BE2C (cell line): ENCODE measurements around the gene ZDHHC19.

Experiments
- DNase-seq: peaks from one replicate; pipeline ENCODE4 v3.0.0-alpha.2; 2020
- H3K27me3 ChIP-seq: fragments of 250-450 bp; sonication (Bioruptor Pico); 2 replicates; pipeline ENCODE4 v1.5.1; 2020; ENCODE audit warnings: mild to moderate bottlenecking
- H3K36me3 ChIP-seq: fragments of 250-450 bp; sonication (Bioruptor Pico); 2 replicates; pipeline ENCODE4 v1.5.1; 2020; ENCODE audit warnings: mild to moderate bottlenecking
- H3K4me1 ChIP-seq: fragments of 250-450 bp; sonication (Bioruptor Pico); 2 replicates; pipeline ENCODE4 v1.5.1; 2020
- H3K4me3 ChIP-seq: 2 replicates; pipeline ENCODE4 v1.5.1; 2011; ENCODE audit warnings: low read depth, low read length
- H3K9me3 ChIP-seq: fragments of 250-450 bp; sonication (Bioruptor Pico); 2 replicates; pipeline ENCODE4 v1.5.1; 2020
- CTCF ChIP-seq: IDR thresholded peaks from 2 replicates; pipeline ENCODE4 v1.5.1; 2012; ENCODE audit warnings: mild to moderate bottlenecking, low read depth, low read length

ZDHHC19 gene

GRCh38 chr3:196197524-196197923 is 13.7 kb downstream of the ZDHHC19 start:
- Histone ChIP-seq H3K4me1 (peaks cover 2% of the 10 kb centered on the region), H3K4me3 (no peak overlapping the region), H3K9me3 (no peaks in the 10 kb centered on the region), H3K27me3 (no peaks in the 10 kb centered on the region), H3K36me3 (no peaks in the 10 kb centered on the region)
- no peak for TF ChIP-seq CTCF
- DNase-seq = no peak

DNA sequence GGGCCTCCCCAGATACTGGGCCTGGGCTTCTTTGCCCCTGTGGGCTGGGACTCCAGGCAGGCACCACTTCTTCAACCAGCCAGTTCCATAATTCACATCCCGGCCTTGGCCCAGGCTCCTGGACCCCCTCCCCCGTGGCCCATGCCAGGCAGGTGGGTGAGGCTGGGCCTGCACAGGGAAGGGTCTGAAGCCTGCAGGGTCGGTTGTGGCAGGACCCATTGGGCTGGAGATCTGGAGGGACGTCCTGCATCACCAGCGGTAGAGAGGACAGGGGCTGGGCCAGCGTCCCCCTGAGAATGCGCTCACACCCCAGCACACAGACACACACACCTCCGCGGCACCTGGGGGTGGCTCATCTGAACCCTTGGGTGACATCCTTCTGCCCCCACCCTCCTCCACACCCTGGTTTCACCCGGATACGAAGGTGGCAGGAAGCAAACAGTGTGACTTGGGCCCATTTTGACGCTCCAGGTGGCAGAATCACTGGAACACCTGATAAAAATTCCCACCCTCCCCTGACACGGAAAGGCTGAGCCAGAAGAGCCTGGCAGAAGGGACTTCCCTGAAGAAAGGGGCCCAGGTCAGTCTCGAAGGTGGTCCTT is 15.4 kb downstream of the ZDHHC19 start:
- DNase-seq = no peak
- no peak for TF ChIP-seq CTCF

DNA sequence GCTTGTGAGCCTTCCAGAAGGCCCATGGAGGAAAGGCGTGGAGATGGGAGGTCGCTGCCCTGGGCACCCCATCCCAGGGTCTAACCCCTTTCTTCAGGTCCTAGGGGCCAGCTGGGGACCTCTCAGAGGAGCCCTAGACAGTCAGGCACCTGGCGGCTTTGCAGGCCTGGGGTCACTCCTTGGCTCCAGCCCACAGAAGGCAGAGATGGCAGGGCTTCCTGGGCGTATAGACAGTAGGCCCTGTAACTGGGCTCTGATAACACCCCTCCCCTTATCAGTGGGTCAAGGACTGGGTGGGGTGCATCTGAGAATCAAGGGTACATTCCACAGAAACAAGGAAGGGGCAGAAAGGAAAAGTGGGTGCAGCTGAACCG is 16.7 kb downstream of the ZDHHC19 start:
- Histone ChIP-seq H3K4me3 (no peak overlapping the region), H3K9me3 (no peaks in the 10 kb centered on the region), H3K36me3 (no peaks in the 10 kb centered on the region), H3K4me1 (peaks cover 2% of the 10 kb centered on the region), H3K27me3 (no peaks in the 10 kb centered on the region)
- no peak for TF ChIP-seq CTCF
- DNase-seq = no peak

More for the DNA sequence above, 15.4 kb downstream of the ZDHHC19 start:
- H3K4me3 ChIP-seq = no peak overlapping the region
- H3K9me3 ChIP-seq = no peaks in the 10 kb centered on the region
- H3K27me3 ChIP-seq = no peaks in the 10 kb centered on the region
- H3K4me1 ChIP-seq = peaks cover 2% of the 10 kb centered on the region
- no peaks in the 10 kb centered on the region for H3K36me3 ChIP-seq

DNA sequence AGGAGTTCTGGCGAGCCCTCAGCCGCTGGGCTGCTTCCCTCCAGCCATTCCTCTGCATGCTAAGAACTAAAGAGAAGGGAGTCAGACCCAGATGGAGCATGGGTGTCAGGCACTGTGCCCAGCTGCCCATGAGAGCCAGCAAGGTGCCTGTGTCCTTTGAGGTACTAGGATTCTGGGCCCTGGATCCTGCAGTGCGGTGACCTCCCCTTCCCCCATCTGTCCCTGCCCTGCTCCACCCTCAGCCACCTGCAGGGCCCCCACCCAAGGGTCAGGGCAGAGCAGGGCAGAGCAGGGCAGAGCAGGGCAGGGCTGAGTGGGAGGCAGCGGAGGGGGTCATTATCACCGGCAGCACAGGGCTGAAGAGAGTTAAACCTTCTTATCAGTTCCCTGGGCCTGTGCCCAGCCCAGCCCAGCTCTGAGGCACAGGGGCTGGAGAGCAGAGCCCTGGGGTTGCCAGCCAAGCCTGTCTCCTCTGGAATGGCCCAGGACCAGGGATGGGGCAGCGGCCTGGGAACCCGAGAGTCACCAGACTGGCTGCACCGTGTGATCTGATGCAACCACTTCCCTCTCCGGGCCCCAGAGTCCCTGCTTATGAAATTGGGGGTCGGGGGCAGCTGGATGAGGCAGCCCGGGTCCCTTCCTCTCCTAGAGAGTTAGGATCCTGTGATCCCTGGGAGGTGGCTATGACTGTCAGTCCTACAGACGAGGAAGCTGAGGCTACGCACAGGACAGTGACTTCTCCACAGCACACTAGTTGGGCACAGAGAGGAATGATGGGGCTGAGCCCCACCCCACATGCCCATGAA is 17.3 kb downstream of the ZDHHC19 start:
- peaks cover 2% of the 10 kb centered on the region for H3K4me1 ChIP-seq
- peak; percentile 69 for DNase-seq
- H3K9me3 ChIP-seq = no peaks in the 10 kb centered on the region
- no peak overlapping the region for H3K4me3 ChIP-seq
- no peaks in the 10 kb centered on the region for H3K36me3 ChIP-seq
- TF ChIP-seq CTCF = no peak
- no peaks in the 10 kb centered on the region for H3K27me3 ChIP-seq

DNA sequence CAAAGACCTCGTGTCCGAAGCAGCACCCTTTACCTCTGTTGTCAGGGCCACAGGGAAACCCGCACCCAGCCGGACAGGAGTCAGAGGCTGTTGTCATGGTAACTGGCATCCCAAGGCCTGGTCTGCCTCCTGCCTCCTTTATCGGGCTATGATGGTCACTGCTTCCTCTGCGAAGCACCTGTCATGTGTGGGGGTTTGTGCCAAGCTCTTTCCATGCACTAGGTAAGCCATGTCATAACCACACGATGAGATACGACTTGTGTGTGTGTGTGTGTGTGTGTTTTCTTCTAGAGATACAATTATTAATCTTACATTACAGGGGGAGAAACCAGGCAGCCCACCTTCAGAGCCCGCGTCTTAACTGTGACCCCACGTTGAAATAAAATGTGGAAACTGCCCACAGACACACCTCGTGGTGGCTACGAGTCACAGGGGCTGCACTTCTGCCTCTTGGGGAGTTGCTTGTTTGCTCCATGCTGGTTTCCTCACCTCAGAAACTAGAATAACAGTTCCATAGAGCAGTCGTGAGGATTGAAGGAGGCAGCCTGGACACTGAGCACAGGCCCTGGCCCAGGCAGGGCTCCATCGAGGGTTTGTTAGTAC is 18.0 kb downstream of the ZDHHC19 start:
- TF ChIP-seq CTCF = no peak
- peak; percentile 26 for DNase-seq
- peaks cover 2% of the 10 kb centered on the region for H3K4me1 ChIP-seq
- H3K36me3 ChIP-seq = no peaks in the 10 kb centered on the region
- H3K9me3 ChIP-seq = no peaks in the 10 kb centered on the region
- no peaks in the 10 kb centered on the region for H3K27me3 ChIP-seq
- H3K4me3 ChIP-seq = no peak overlapping the region

DNA sequence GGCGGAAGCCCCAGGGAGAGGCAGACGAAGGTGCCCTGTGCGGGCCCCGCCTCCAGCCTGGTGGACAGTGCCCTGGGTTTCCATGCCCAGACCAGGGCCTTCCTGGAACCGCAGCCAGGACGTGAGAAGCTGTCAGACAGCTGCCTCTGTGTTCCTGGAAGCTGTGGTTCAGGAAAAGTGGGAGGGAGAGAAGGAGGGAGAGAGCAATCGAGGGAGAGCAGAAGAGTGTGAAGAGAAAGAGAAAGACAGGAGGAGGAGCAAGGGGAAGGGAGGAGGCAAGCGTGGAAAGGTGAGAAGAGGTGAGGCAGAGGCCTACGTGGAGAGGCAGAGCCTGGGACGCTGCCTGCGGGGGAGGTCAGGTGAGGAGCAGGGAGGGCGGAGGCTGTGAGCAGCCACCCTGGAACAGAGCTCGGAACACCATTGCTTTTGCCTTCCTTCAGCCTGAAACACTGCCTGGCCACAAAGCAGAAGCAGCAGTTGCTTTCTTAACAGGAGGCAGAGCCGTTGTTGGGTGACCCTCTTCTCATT is 18.6 kb downstream of the ZDHHC19 start:
- no peak for DNase-seq
- H3K9me3 ChIP-seq = no peaks in the 10 kb centered on the region
- H3K36me3 ChIP-seq = no peaks in the 10 kb centered on the region
- H3K27me3 ChIP-seq = no peaks in the 10 kb centered on the region
- TF ChIP-seq CTCF = no peak
- no peak overlapping the region for H3K4me3 ChIP-seq
- H3K4me1 ChIP-seq = peaks cover 2% of the 10 kb centered on the region
